Stimulated activated CD8-positive, alpha-beta memory T cell treated with anti-CD3 and anti-CD28 coated beads, Interleukin-15, amount 100 ng/mL, for 1 hour (primary cell): ENCODE data around the gene PHF8.

ENCODE experiments used
- DNase-seq: peaks from one replicate; pipeline ENCODE4 v3.0.0-alpha.2; 2020; ENCODE audit warnings: low read depth

PHF8 gene

DNA sequence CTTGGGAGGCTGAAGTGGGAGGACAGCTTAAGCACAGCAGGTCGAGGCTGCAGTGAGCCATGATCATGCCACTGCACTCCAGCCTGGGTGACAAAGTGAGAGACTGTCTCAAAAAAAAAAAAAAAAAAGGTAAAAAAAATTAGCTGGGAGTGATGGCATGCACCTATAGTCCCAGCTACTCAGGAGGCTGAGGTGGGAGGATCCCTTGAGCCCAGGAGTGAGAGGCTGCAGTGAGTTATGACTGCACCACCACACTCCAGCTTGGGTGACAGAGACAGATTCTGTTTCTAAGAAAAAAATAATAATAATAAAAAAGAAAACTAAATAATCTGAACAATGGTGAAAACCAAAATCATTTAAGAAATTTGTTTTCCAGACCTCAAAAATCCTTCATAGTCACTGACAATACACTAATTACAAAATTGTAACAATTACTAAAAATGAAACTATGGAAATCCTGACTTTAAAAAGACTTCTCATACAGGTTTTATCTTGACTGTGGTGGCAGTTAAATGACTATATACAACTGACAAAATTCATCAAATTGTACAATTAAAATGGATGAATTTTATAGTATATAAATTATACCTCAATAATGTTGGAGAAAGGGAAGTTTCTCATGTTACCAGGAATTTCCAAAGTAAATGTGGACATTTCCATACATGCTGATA is 31.3 kb downstream of the PHF8 start:
- no peak for DNase-seq

- DNase-seq = no peak
These were observed 36.6 kb downstream of the PHF8 start for GRCh38 chrX:54007682-54008081.

DNA sequence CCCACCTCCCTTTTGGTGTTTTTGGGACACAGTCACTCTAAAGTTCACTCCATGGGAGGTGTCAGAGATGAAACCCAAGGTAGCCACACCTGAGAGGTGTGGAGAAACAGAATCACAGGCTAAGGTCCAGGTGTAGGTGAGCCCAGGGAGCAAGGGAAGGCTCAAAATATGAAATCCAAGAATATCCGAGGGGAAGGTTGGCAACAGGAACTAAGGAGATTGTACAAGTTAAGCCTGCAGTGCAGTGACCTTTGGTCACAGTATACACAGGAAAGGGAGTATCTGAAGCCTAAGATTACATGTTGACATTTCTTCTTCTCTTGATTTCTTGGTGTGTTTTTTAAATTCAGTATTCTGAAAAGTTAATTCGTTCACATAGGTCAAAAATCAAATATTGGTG is 46.5 kb downstream of the PHF8 start:
- DNase-seq = no peak

DNA sequence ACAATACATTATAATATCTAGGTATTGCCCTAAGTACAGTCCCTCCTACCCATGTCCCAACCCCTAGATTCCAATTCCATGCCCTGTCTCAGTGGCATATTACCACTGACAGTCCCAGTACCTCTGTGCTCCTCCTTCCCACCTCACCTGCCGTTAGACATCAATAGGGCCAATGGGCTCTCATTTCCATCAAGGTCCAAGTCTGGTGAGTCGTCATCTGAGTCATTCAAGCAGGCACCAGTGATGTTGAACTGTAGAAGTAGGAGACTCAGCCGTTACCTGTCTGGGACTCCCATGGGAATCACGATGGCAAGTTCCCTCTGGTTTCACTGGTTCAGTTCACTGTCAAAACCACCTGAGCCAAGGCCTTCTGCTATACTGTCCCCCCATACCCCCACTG is 51.7 kb downstream of the PHF8 start:
- DNase-seq = no peak

DNA sequence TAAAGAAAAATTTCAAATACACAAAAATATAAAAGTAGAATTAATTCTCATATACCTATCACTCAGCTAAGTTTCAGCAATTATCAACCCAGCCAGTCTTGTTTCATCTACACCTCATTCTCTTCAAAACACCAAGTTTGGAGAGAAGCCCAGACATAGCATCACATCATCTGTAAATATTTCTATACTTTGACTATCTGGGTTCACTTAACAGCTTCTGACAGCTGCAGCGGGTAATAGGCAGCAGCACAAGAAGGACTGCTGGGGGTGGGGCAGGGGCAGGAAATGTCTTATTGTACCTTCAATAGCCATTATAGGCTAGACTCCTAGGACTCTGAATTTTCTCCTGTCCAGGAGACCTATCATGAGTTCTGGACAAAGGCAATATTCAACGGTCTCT is 54.1 kb downstream of the PHF8 start:
- no peak for DNase-seq

DNA sequence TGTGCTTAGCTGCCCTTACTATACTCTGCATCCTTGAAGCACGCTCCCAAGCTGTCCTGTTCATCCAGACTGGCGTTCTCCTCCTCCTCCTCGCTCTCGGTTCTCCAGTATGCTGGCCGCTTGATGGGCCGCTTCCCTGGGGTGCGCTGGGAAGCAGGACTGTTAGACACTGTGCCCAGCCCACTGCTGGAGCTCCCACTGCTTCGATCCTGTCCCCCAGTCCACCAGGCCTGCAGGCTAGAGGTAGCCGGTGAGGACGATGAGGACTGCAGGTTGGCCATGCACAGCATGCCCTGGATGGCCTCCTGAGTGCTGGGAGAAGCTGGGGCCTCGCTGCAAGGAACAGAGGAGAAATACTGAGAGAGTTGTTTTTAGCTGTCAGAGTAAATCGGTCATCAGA is 59.4 kb downstream of the PHF8 start:
- DNase-seq = no peak

DNA sequence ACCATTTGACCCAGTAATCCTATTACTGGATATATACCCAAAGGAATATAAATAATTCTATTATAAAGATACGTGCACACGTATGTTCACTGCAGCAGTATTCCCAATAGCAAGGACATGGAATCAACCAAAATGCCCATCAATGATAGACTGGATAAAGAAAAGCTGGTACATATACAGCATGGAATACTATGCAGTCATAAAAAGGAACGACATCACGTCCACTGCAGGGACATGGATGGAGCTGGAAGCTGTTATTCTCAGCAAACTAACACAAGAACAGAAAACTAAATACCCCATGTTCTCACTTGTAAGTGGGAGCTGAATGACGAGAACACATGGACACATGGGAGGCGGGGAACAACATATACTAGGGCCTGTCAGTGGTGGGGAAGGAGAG is 69.7 kb downstream of the PHF8 start:
- no peak for DNase-seq

GRCh38 chrX:53969540-53969939 is 74.7 kb downstream of the PHF8 start:
- DNase-seq = no peak

GRCh38 chrX:53950130-53950733 is 94.0 kb downstream of the PHF8 start:
- no peak for DNase-seq

DNA sequence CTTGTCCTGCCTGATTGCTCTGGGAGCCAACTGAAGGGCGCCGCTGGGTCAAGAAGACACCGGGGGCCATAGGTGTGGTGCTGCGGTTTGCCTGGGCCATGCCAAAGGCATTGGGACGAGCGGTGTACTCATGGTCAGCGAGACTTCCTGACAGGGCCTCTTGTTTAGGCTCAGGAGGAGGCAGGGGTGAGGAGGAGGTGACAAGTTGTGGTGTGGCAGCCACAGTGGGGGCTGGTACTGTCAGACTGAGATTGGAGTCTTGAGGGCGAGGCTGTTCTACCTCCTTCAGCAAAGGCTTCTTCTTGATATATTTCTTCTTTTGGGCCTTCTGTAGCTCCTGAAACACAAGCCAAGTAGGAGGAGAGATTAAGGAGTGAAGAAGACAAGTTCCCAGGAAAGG is 104.1 kb downstream of the PHF8 start:
- DNase-seq = no peak

DNA sequence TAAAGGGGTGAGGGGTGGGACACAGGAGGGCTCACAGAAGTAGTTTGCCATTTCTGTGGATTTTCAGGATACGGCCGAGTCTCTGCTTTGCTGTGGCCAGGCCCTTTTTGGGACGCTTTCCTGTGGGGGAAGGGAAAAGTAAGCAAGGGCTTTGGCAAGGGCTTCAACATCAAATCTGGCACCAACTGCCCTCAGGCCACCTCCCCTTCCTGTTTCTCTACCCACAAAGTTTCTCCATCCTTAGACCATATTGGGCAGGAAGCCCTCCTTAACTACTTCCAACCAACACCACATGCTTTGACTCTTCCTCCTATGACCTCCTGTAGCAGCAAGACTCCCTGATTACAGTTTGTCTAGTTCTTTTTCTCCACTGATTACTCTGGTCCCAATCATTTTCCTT is 105.1 kb downstream of the PHF8 start:
- DNase-seq = no peak

DNA sequence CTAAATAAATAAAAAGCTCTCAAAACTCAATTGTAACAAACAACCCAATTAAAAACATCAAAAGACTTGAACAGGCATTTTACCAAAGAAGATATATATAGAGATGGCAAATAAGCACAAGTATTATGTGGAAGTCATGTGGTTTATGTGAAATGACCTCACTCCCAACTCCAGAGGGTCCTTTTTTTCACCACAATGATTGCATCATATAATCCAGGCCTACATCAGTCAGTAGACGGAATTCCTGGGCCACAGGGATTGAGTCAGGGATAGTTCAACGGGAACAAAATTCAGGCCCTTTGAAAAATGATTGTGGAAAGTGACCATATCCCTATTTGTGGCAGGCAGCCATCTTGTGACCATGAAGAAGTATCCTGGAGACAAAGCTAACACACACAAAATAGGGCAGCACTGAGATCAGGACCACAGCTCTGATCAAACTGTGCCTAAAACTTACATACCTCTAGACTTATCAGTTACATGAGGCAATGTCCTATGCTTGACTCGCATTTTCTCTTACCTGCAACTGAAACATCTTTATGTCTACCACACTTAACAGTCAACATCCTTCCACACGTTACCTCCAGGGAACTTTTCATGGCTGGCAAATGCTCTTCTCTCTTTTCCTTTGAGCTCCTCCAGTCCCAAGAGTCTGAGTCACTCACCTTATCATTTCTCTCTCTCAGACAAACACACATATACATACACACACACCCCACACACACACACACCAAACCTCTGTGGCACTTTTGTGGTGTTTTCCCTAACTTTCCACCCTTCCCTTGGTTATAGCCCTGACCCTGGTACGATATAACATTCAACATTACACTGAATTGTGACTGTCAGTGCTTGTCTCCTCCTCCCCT is 113.5 kb downstream of the PHF8 start:
- DNase-seq = no peak

GRCh38 chrX:53926030-53926429 is 118.2 kb downstream of the PHF8 start:
- no peak for DNase-seq

GRCh38 chrX:53918702-53919101 is 125.6 kb downstream of the PHF8 start:
- no peak for DNase-seq

GRCh38 chrX:53900623-53901022 is 143.7 kb downstream of the PHF8 start:
- DNase-seq = no peak

DNA sequence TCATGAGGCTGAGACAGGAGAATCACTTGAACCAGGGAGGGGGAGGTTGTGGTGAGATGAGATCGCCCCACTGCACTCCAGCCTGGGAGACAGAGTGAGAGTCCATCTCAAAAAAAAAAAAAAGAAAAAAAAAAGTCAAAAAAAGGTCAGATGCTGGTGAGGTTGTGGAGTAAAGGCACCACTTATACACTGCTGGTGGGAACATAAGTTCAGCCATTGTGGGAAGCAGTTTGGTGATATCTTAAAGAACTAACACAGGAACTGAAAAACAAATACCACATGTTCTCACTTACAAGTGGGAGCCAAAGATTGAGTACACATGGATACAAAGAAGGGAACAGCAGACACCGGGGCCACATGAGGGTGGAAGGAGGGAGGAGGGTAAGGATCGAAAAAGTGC is 149.0 kb downstream of the PHF8 start:
- DNase-seq = no peak
